Trophoblast cell (in vitro differentiated cells and primary cell): ENCODE results near the gene TBC1D22A.

ENCODE experiments used
- DNase-seq, 2 donors: peaks; one replicate each; pipeline ENCODE4 v3.0.0-alpha.2; 2016
- H2AFZ ChIP-seq: 2 replicates; pipeline ENCODE4 v1.6.1; 2013; ENCODE audit warnings: low read length, moderate library complexity, mild to moderate bottlenecking; ENCODE audit not compliant: insufficient read depth, poor library complexity
- H2AK5ac ChIP-seq: 2 replicates; pipeline ENCODE4 v1.6.1; 2013; ENCODE audit warnings: mild to moderate bottlenecking, low read length
- H2BK120ac ChIP-seq: 2 replicates; pipeline ENCODE4 v1.6.1; 2013; ENCODE audit warnings: low read length, mild to moderate bottlenecking, moderate library complexity; ENCODE audit not compliant: insufficient read depth, poor library complexity
- H2BK12ac ChIP-seq: 2 replicates; pipeline ENCODE4 v1.6.1; 2013; ENCODE audit warnings: mild to moderate bottlenecking, low read length, moderate library complexity
- H2BK5ac ChIP-seq: 2 replicates; pipeline ENCODE4 v1.6.1; 2013; ENCODE audit warnings: low read length, low read depth, moderate library complexity, mild to moderate bottlenecking; ENCODE audit not compliant: poor library complexity
- H3K14ac ChIP-seq: 2 replicates; pipeline ENCODE4 v1.6.1; 2013; ENCODE audit warnings: mild to moderate bottlenecking, low read length
- H3K18ac ChIP-seq: 2 replicates; pipeline ENCODE4 v1.6.1; 2013; ENCODE audit warnings: mild to moderate bottlenecking, low read length
- H3K23ac ChIP-seq: 2 replicates; pipeline ENCODE4 v1.6.1; 2013; ENCODE audit warnings: low read length
- H3K27ac ChIP-seq: 2 replicates; pipeline ENCODE4 v1.5.1; 2013; ENCODE audit warnings: low read depth, mild to moderate bottlenecking, inconsistent platforms, low read length, moderate library complexity
- H3K27me3 ChIP-seq: 2 replicates; pipeline ENCODE4 v1.6.1; 2013; ENCODE audit warnings: inconsistent platforms, mild to moderate bottlenecking, low read length, moderate library complexity; ENCODE audit not compliant: insufficient read depth
- H3K36me3 ChIP-seq, 2 experiments: 1 replicate in 1 of 2; 2 replicates in 1 of 2; pipeline ENCODE4 v1.6.1; 2013; ENCODE audit warnings: low read length in 2 of 2, mild to moderate bottlenecking in 2 of 2, moderate library complexity in 1 of 2; ENCODE audit not compliant: insufficient read depth in 2 of 2, control insufficient read depth in 1 of 2
- H3K4ac ChIP-seq: 2 replicates; pipeline ENCODE4 v1.6.1; 2013; ENCODE audit warnings: low read depth, mild to moderate bottlenecking, low read length, moderate library complexity
- H3K4me1 ChIP-seq, 2 experiments: 1 replicate in 1 of 2; 2 replicates in 1 of 2; pipeline ENCODE4 v1.6.1; 2013; ENCODE audit warnings: low read length in 2 of 2, mild to moderate bottlenecking in 2 of 2, moderate library complexity in 1 of 2; ENCODE audit not compliant: insufficient read depth in 2 of 2, control insufficient read depth in 1 of 2
- H3K4me2 ChIP-seq: 2 replicates; pipeline ENCODE4 v1.6.1; 2013; ENCODE audit warnings: inconsistent platforms, mild to moderate bottlenecking, low read length, moderate library complexity
- H3K4me3 ChIP-seq: 2 replicates; pipeline ENCODE4 v1.5.1; 2013; ENCODE audit warnings: mild to moderate bottlenecking, low read depth, low read length, inconsistent platforms
- H3K79me1 ChIP-seq: one replicate; pipeline ENCODE4 v1.6.1; 2013; ENCODE audit warnings: low read length
- H3K79me2 ChIP-seq: 2 replicates; pipeline ENCODE4 v1.6.1; 2013; ENCODE audit warnings: low read length, mild to moderate bottlenecking; ENCODE audit not compliant: control insufficient read depth, insufficient read depth, poor library complexity
- H3K9ac ChIP-seq: 2 replicates; pipeline ENCODE4 v1.6.1; 2013; ENCODE audit warnings: mild to moderate bottlenecking, low read length
- H3K9me3 ChIP-seq: 2 replicates; pipeline ENCODE4 v1.6.1; 2013; ENCODE audit warnings: low read depth, mild to moderate bottlenecking, control low read depth, inconsistent platforms, low read length; ENCODE audit not compliant: insufficient read depth
- H4K12ac ChIP-seq: 2 replicates; pipeline ENCODE4 v1.6.1; 2013; ENCODE audit warnings: low read depth, mild to moderate bottlenecking, low read length, moderate library complexity
- H4K8ac ChIP-seq: 2 replicates; pipeline ENCODE4 v1.6.1; 2013; ENCODE audit warnings: low read depth, mild to moderate bottlenecking, low read length, moderate library complexity
- H4K91ac ChIP-seq: one replicate; pipeline ENCODE4 v1.6.1; 2013; ENCODE audit warnings: low read depth, mild to moderate bottlenecking, low read length, moderate library complexity
- WGBS: extraction: QIAGEN DNeasy Blood & Tissue Kit; methylation state at CpG from one replicate; pipeline ENCODE4 v1.1.7; 2013; ENCODE audit warnings: missing lambda C conversion rate; ENCODE audit not compliant: insufficient read length, insufficient coverage; ENCODE audit errors: extremely low coverage; 5-methylcytosine and 5-hydroxymethylcytosine counted together

Gene TBC1D22A

GRCh38 chr22:47094861-47095330, 332.4 kb downstream of the TBC1D22A start:
- Histone ChIP-seq H3K9me3 (peaks cover 13% of the 10 kb centered on the region), H4K91ac (no peak overlapping the region), H3K18ac (no peak overlapping the region), H3K9ac (no peak overlapping the region), H3K4me3 (no peak overlapping the region), H3K79me2 (no peaks in the 10 kb centered on the region), H3K79me1 (no peaks in the 10 kb centered on the region), H3K27me3 (no peaks in the 10 kb centered on the region), H3K23ac (no peak overlapping the region), H2AK5ac (no peak overlapping the region), H2BK5ac (no peak overlapping the region), H2AFZ (no peak overlapping the region), H3K36me3 (peaks cover 0 to 2% of the 10 kb centered on the region in 2 experiments), H4K8ac (no peak overlapping the region), H2BK120ac (no peak overlapping the region), H4K12ac (no peak overlapping the region), H3K4me1 (peaks cover 3 to 10% of the 10 kb centered on the region in 2 experiments), H3K4ac (no peak overlapping the region), H3K4me2 (no peak overlapping the region), H3K14ac (no peak overlapping the region), H2BK12ac (no peak overlapping the region), H3K27ac (no peak overlapping the region)
- WGBS, result no CpG with 5 or more reads among the region's 8 CpGs
- peak; percentile 59 to 78 for DNase-seq

GRCh38 chr22:47095395-47096122, 333.1 kb downstream of the TBC1D22A start:
- H3K27ac ChIP-seq, result no peak overlapping the region
- no peak overlapping the region for H3K18ac ChIP-seq
- no peak overlapping the region for H2BK120ac ChIP-seq
- H3K23ac ChIP-seq, result no peak overlapping the region
- no peak overlapping the region for H4K12ac ChIP-seq
- H4K8ac ChIP-seq, result no peak overlapping the region
- DNase-seq, result no peak
- H3K4me1 ChIP-seq, result peaks cover 3 to 14% of the 10 kb centered on the region in 2 experiments
- no CpG with 5 or more reads among the region's 5 CpGs for WGBS
- no peak overlapping the region for H3K4ac ChIP-seq
- H3K4me2 ChIP-seq, result no peak overlapping the region
- no peaks in the 10 kb centered on the region for H3K79me1 ChIP-seq
- H3K9ac ChIP-seq, result no peak overlapping the region
- no peak overlapping the region for H2AK5ac ChIP-seq
- no peak overlapping the region for H3K14ac ChIP-seq
- no peaks in the 10 kb centered on the region for H3K27me3 ChIP-seq
- no peak overlapping the region for H2BK5ac ChIP-seq
- no peak overlapping the region for H2BK12ac ChIP-seq
- H3K4me3 ChIP-seq, result no peak overlapping the region
- peaks cover 13% of the 10 kb centered on the region for H3K9me3 ChIP-seq
- no peak overlapping the region for H4K91ac ChIP-seq
- H3K79me2 ChIP-seq, result no peaks in the 10 kb centered on the region
- H3K36me3 ChIP-seq, result peaks cover 0 to 2% of the 10 kb centered on the region in 2 experiments
- H2AFZ ChIP-seq, result no peak overlapping the region

GRCh38 chr22:47098121-47098520, 335.7 kb downstream of the TBC1D22A start:
- H3K36me3 ChIP-seq, result no peaks in the 10 kb centered on the region
- H3K9me3 ChIP-seq, result peaks cover 6% of the 10 kb centered on the region
- H4K91ac ChIP-seq, result no peak overlapping the region
- H3K79me2 ChIP-seq, result peaks cover 4% of the 10 kb centered on the region
- no peak overlapping the region for H4K8ac ChIP-seq
- no peak for DNase-seq
- no CpG with 5 or more reads among the region's 5 CpGs for WGBS
- H3K23ac ChIP-seq, result no peak overlapping the region
- no peak overlapping the region for H3K18ac ChIP-seq
- no peak overlapping the region for H3K4me3 ChIP-seq
- H2BK5ac ChIP-seq, result no peak overlapping the region
- H3K9ac ChIP-seq, result no peak overlapping the region
- no peak overlapping the region for H2AK5ac ChIP-seq
- no peak overlapping the region for H3K27ac ChIP-seq
- peaks cover 15% of the 10 kb centered on the region for H3K79me1 ChIP-seq
- no peak overlapping the region for H3K4ac ChIP-seq
- H2BK120ac ChIP-seq, result no peak overlapping the region
- no peak overlapping the region for H2AFZ ChIP-seq
- H3K14ac ChIP-seq, result no peak overlapping the region
- H3K27me3 ChIP-seq, result no peaks in the 10 kb centered on the region
- no peak overlapping the region for H2BK12ac ChIP-seq
- peaks cover 19 to 30% of the 10 kb centered on the region in 2 experiments for H3K4me1 ChIP-seq
- H3K4me2 ChIP-seq, result no peak overlapping the region
- no peak overlapping the region for H4K12ac ChIP-seq

- WGBS, result no CpG with 5 or more reads among the region's 11 CpGs
- no peak overlapping the region for H3K4me2 ChIP-seq
- H3K4me3 ChIP-seq, result no peak overlapping the region
- H4K8ac ChIP-seq, result no peak overlapping the region
- no peak for DNase-seq
- no peak overlapping the region for H4K12ac ChIP-seq
- H2AFZ ChIP-seq, result no peak overlapping the region
- H4K91ac ChIP-seq, result no peak overlapping the region
- H3K27ac ChIP-seq, result no peak overlapping the region
- peaks cover 5% of the 10 kb centered on the region for H3K9me3 ChIP-seq
- H3K23ac ChIP-seq, result no peak overlapping the region
- no peak overlapping the region for H3K14ac ChIP-seq
- H3K79me2 ChIP-seq, result peaks cover 4% of the 10 kb centered on the region
- H2BK12ac ChIP-seq, result no peak overlapping the region
- H2AK5ac ChIP-seq, result no peak overlapping the region
- peaks cover 17% of the 10 kb centered on the region for H3K79me1 ChIP-seq
- no peak overlapping the region for H2BK5ac ChIP-seq
- H3K4me1 ChIP-seq, result peaks cover 23 to 33% of the 10 kb centered on the region in 2 experiments
- no peaks in the 10 kb centered on the region for H3K27me3 ChIP-seq
- H3K4ac ChIP-seq, result no peak overlapping the region
- no peak overlapping the region for H3K9ac ChIP-seq
- no peaks in the 10 kb centered on the region for H3K36me3 ChIP-seq
- H2BK120ac ChIP-seq, result no peak overlapping the region
- H3K18ac ChIP-seq, result no peak overlapping the region
Observed at GRCh38 chr22:47098554-47098953, 336.1 kb downstream of the TBC1D22A start.
